NK-92 treated with Interleukin-12 subunit alpha and Interleukin-12 subunit beta, amount 100 ng/mL, for 24 hours (cell line): ENCODE data around the gene CELF1.
"Not testable (repeated sequence)": the region's sequence is repeated elsewhere in the genome, so short reads cannot be mapped to it uniquely, and the experiment has no call there.

Experiments used
- DNase-seq: peaks from one replicate; lab custom pipeline; 2025; lab: John Stamatoyannopoulos, UW

CELF1 gene

DNA sequence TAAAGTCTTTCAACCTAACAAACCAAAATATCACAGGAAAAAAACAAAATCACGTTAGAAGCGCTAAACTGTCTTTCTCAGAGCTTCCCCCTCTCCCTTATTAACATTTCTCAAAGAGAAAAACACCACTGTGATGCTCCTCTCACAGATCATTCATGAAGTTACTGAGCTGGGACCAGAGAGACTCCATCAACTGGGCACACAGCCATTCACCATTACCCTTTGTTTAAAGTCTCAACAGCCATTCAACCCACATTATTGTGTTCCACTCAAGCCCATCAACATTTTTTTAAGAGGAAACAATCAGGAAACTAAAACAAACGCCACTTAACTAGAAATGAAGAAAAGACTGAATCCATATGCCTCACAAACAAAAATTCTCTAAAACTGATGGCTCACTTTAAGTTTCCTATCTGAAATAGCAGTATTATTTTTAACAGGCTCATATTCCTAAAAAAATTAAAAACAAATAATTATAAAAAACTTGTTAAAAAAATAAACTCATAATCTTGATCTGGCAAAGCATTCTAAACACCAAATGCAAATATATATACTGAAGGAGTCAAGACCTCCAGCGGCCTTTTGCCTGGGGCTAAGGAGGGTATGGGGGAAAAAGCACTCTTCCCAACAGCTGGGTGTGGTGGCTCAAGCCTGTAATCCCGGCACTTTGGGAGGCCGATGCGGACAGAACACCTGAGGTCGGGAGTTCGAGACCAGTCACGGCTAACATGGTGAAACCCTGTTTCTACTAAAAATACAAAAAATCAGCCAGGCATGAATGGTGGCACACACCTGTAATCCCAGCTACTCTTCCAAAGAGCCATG is 14.0 kb downstream of the CELF1 start:
- no peak for DNase-seq

DNA sequence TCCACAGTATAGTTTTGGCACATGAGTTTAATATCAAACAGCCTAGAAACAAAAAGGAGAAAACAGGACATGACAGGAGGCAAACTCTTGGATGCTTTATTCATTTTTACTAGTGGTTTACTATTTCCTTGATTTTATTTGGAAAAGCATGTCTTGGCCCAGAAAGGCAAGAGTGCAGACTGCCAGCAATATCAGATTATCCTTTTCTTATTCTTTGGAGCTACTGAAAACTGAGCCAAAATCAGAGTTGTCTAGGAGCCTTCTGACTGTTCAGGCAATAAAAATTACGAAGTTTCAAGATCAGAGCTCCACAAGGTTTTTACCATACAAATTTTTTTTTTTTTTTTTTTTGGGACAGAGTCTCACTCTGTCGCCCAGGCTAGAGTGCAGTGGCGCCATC is 16.0 kb downstream of the CELF1 start:
- no peak for DNase-seq

GRCh38 chr11:47534704-47535251 is 18.2 kb downstream of the CELF1 start:
- no peak for DNase-seq

GRCh38 chr11:47533690-47534151 is 19.2 kb downstream of the CELF1 start:
- DNase-seq = no peak

GRCh38 chr11:47532597-47533213 is 20.2 kb downstream of the CELF1 start:
- no peak for DNase-seq

DNA sequence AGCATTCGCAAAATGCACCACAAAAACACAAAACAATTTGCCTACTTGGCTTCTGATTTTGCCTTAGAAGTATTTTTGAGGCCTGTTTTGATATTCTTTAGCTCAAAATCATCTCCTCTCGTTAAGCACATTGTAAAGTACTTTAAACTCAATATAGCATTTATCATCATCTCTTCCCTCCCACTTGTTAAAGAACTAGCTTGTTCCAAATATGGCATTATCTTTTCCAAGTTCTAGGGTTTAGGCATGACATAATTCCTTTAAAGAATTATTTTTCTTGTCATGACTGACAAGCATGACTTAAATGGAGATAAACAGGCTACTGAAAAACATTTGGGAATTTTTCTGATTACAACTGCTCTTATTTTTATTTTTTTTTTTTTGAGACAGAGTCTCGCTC is 21.3 kb downstream of the CELF1 start:
- no peak for DNase-seq

GRCh38 chr11:47530721-47531120 is 22.2 kb downstream of the CELF1 start:
- not testable (repeated sequence) for DNase-seq

DNA sequence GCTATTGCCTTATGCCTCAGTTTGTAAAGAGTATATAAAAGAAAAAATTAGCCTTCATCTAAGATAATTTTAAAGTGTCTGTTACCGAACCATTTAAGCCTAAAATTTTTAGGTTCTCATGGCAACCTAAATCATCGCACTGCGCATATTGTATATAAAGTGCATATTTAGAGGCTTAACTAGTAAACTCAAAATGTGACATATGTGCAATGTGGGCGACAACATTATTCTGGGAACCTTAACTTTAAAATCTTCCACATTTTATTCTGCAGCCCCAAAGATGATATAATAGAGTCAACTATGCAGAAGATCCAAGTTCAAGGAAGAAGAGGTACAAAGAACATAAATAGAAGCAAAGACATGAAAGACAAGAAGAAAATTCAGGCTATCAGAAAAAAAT is 23.0 kb downstream of the CELF1 start:
- DNase-seq = no peak

DNA sequence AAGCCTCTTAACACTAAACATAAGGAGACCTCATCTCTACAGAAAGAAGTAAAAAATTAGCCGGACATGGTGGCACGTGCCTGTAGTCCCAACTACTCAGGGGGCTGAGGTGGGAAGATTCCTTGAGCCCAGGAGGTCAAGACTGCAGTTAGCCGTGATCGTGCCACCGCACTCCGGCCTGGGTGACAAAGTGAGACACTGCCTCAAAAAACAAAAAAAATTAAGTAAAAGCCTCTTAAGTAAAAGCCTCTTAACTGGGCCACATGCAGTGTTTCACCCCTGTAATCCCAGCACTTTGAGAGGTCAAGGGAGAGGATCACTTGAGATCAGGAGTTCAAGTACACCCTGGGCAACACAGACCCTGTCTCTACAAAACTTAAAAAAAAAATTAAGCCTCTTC is 25.7 kb downstream of the CELF1 start:
- DNase-seq = no peak

GRCh38 chr11:47526032-47526431 is 26.9 kb downstream of the CELF1 start:
- DNase-seq = not testable (repeated sequence)

- DNase-seq = no peak
Measured at GRCh38 chr11:47524291-47524874, 28.5 kb downstream of the CELF1 start.

DNA sequence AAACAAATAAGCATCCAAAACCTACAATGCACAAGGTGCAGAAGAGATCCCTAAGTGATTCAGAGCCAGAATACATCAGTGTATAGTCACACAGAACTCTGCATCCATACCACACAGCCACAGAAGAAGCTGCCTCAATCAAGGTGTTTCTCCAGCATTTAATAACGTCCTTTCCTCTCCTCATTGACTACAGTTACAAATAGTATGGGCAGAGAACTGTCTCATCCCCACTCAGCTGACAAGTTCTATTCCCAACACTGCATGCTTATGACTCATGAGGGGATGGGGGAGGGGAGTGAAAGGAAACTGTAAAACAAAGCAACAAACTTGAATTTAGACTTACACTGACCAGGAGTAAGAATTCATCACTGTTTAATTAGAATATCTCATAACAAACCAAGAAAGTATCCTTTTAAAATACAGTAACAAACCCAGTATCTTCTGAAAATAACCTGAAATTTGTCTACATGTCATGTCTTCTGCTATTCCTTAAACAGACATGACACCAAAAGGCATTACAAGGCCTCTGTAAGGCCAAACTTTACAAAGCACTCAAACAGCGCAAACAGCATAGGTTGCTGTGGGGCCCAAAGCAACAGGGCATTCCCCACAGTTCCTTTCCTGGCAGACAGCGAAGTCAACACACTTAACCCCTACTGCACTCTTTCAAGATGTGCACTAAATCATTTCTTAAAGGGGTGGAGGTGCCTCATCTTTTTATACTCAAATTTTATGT is 29.3 kb downstream of the CELF1 start:
- DNase-seq = no peak

GRCh38 chr11:47518212-47518964 is 34.5 kb downstream of the CELF1 start:
- DNase-seq = no peak

GRCh38 chr11:47516984-47517853 is 35.7 kb downstream of the CELF1 start:
- no peak for DNase-seq

GRCh38 chr11:47516155-47516554 is 36.8 kb downstream of the CELF1 start:
- DNase-seq = no peak

DNA sequence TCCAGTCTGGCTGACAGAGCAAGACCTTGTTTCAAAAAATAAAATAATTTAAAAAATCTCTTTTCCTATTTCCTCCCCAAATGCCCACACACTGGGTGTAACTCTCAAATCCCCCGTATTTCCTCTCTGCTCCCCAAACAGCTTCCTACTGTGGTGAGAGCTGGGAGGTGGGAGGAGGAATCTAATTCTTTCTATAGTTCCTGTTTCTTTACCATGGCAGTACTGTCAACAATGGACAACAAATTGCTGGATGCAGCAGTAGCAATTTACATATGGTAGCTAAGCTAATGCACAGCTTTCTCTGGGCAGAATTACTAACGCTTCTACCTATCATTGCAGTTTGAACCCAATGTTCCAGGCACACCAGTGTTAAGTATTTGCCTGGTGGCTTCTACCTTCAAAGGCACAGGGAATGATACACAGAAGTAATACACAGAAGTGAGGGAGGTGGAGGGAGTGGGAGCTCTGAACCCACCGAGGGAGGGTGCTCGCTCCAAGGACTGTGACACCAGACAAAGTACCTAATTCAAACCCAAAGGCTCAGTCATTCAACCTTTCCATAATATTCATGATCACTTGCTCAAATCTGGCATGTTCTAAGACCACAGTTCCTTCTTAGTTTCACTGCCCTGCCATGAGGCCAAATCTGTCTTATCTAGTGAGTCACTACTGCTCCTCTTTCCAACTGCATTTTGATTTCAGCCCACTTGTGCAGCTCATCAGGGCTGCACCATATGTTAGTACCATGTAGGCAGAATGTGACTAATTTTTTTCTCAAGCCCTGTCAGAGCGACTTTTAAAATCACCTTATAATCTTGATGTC is 37.9 kb downstream of the CELF1 start:
- no peak for DNase-seq

DNA sequence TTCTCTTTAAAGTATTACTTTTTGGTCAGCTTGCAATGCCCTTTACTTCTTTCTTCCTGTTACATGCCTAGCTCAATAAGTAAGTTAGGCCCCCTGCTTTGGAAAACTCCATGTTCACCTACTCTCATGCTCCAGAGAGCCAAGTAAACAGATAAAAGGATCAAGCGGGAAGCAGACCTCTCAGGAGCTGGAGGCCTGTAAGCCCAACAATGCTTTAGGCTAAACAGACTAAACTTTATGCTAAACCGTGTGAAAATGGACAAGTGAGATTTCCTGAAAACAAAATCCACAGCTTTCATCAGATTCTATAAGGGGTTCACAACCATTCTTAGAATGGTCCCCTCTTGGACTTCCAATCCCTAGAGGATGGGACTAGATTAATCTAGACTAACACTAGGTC is 40.2 kb downstream of the CELF1 start:
- DNase-seq = no peak

DNA sequence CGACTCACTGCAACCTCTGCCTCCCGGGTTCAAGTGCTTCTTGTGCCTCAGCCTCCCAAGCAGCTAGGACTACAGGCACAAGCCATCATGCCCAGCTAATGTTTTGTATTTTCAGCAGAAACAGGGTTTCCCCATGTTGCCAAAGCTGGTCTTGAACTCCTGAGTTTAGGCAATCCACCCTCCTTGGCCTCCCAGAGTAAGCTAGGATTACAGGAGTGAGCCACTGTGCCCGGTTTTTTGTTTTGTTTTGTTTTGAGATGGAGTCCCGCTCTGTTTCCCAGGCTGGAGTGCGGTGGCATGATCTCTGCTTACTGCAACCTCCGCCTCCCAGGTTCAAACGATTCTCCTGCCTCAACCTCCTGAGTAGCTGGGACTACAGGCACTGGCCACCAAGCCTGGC is 41.0 kb downstream of the CELF1 start:
- DNase-seq = no peak

DNA sequence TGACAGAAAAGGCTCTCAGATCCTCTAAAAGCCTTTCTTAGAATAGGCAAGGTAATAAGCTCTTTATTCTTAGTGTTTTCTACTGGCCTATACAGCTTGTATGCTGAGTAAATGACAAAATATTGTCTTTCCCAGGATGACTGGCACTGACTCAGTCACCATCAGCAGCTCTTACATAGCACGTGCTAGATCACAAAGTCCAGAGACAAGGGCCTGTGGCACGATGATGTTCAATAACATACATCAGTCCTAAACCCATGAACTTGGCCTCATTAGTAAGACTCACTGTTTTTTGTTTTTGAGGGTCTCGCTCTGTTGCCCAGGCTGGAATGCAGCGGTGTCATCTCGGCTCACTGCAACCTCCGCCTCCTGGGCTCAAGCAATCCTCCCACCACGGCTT is 42.7 kb downstream of the CELF1 start:
- no peak for DNase-seq
